ENCODE measurements around the gene APBB1IP. TPM values are rescaled to one million over a fixed set of nuclear protein-coding genes. Genes with fewer than 3 reads are reported as not detected.

Gene APBB1IP
- total RNA-seq, 1 experiment from 2014 or later: not detected

DNA sequence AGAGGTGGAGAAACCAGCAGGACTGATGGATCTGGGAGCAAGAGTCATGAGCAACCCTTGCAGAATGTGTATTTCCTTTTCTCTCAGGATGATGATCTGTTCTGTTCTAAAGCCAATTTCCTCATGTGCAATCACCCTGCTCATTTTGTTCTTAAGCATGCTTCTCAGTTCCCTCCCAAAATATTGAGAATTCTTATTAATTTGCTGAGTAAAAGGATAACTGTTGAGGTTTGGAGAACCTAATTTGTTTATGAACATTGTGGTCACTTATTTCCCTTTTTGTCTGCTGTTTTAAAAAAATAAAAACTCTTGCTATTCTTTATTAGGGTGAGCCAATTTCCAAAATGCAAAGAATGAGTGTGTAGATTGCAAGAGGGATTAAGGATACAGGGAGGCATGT lies 106.8 kb downstream of the APBB1IP start:
- TF ChIP-seq, protein P1, sequence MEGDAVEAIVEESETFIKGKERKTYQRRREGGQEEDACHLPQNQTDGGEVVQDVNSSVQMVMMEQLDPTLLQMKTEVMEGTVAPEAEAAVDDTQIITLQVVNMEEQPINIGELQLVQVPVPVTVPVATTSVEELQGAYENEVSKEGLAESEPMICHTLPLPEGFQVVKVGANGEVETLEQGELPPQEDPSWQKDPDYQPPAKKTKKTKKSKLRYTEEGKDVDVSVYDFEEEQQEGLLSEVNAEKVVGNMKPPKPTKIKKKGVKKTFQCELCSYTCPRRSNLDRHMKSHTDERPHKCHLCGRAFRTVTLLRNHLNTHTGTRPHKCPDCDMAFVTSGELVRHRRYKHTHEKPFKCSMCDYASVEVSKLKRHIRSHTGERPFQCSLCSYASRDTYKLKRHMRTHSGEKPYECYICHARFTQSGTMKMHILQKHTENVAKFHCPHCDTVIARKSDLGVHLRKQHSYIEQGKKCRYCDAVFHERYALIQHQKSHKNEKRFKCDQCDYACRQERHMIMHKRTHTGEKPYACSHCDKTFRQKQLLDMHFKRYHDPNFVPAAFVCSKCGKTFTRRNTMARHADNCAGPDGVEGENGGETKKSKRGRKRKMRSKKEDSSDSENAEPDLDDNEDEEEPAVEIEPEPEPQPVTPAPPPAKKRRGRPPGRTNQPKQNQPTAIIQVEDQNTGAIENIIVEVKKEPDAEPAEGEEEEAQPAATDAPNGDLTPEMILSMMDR (IDR thresholded peaks at IDR 0.05; ENCODE audit: unreplicated experiment): no peak
- H3K9me3 Mint-ChIP-seq (ENCODE audit: unreplicated experiment): peaks cover under 1% of the 10 kb centered on the region
- H3K36me3 Mint-ChIP-seq (ENCODE audit: insufficient read depth, unreplicated experiment): no peaks in the 10 kb centered on the region
- no peak for DNase-seq (ENCODE audit: unreplicated experiment)
- intact Hi-C loops (cut with micrococcal nuclease): no loop called here
- ChIA-PET CTCF (no interaction called here), POLR2A (no interaction called here)
- BruUV-seq (replicated peaks): no TSS peak
- no peak overlapping the region for H3K27ac Mint-ChIP-seq (ENCODE audit: low read depth, unreplicated experiment)
- H3K4me1 Mint-ChIP-seq (ENCODE audit: insufficient read depth, unreplicated experiment): peaks cover 5% of the 10 kb centered on the region
- H3K4me3 Mint-ChIP-seq (ENCODE audit: unreplicated experiment): no peak overlapping the region
- H3K27me3 Mint-ChIP-seq (ENCODE audit: insufficient read depth, unreplicated experiment): peaks cover 38% of the 10 kb centered on the region

DNA sequence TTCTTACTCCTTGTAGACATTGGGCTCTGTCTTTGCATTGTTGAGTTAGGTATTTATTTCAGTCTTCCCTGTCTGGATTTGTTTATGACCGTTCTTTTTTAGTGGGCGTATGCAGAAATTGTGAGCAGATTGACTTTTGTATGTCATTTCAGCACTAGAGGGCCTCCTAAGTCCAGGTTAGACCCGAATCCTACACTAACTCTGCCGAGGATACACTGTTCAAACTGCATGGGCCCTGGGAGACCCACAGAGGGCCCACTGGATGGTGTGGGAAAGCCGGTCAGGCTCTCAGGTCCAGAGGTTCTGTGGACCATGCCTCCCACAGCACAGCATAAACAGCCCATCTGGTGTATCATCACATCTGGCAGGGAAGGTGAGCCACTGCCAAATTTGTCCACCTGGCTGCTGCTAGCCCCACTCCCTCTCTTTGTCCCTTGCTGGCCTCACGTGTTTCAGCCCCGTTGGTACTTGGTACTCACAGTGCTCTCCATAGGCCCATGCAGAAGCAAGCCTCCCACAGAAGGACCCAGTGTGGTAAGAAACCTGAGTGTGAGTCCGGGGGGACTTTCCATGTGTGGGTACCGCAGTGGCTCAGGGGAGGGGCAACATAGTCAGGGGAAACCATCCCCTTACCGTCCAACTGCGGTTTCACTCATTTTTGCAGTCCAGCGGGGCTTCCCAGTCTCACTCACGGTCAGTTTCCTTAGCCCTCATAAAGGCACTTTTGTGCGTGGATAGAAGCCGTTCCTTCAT lies 112.8 kb downstream of the APBB1IP start:
- Mint-ChIP-seq H3K36me3 (ENCODE audit: insufficient read depth, unreplicated experiment) (no peaks in the 10 kb centered on the region), H3K27ac (ENCODE audit: low read depth, unreplicated experiment) (no peak overlapping the region), H3K9me3 (ENCODE audit: unreplicated experiment) (peaks cover 8% of the 10 kb centered on the region), H3K27me3 (ENCODE audit: insufficient read depth, unreplicated experiment) (peaks cover 64% of the 10 kb centered on the region), H3K4me3 (ENCODE audit: unreplicated experiment) (no peak overlapping the region), H3K4me1 (ENCODE audit: insufficient read depth, unreplicated experiment) (peaks cover 9% of the 10 kb centered on the region)
- intact Hi-C loops (cut with micrococcal nuclease): loop anchor here (10.0 kb wide), 1 partner anchor 826 kb away; no protein-coding TSS in a partner anchor
- no TSS peak for BruUV-seq (replicated peaks)
- TF ChIP-seq, protein P1 (IDR thresholded peaks at IDR 0.05; ENCODE audit: unreplicated experiment): peak; percentile 13
- POLR2A ChIA-PET: no interaction called here
- DNase-seq (ENCODE audit: unreplicated experiment): peak; percentile 50
- CTCF ChIA-PET: interaction anchor here (0.7 to 0.8 kb wide), 2 partner anchors 19 to 264 kb away, joined by 3 to 4 read pairs; no protein-coding TSS in a partner anchor

DNA sequence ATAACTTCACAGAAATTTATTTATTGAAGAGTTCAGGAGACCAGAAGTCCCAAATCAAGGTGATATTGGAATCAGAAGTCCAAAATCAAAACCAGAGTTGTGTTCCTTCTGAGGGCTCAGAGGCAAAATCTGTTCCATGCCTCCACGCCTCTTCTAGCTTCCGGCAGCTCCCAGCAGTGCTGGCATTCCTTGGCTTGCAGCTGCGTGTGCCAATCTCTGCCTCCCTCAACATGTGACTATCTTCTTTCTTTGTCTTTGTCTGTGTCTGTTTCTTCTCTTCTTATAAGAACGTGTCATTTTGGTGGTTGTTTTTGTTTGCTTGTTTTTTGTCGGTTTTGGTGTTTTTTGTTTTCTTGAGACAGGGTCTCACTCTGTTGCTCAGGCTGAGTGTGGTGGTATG lies 116.1 kb downstream of the APBB1IP start:
- ChIA-PET CTCF (interaction anchor here (1.0 to 7.3 kb wide), 3 partner anchors 10 to 679 kb away, joined by 3 to 127 read pairs (median 14); no protein-coding TSS in a partner anchor), POLR2A (no interaction called here)
- H3K27me3 Mint-ChIP-seq (ENCODE audit: insufficient read depth, unreplicated experiment): peaks cover 40% of the 10 kb centered on the region
- no peak for DNase-seq (ENCODE audit: unreplicated experiment)
- peaks cover 8% of the 10 kb centered on the region for H3K9me3 Mint-ChIP-seq (ENCODE audit: unreplicated experiment)
- peaks cover 17% of the 10 kb centered on the region for H3K4me1 Mint-ChIP-seq (ENCODE audit: insufficient read depth, unreplicated experiment)
- H3K4me3 Mint-ChIP-seq (ENCODE audit: unreplicated experiment): no peak overlapping the region
- intact Hi-C loops (cut with micrococcal nuclease): loop anchor here (10.0 kb wide), 1 partner anchor 829 kb away; no protein-coding TSS in a partner anchor
- no TSS peak for BruUV-seq (replicated peaks)
- no peak overlapping the region for H3K27ac Mint-ChIP-seq (ENCODE audit: low read depth, unreplicated experiment)
- H3K36me3 Mint-ChIP-seq (ENCODE audit: insufficient read depth, unreplicated experiment): no peaks in the 10 kb centered on the region
- TF ChIP-seq, protein P1 (IDR thresholded peaks at IDR 0.05; ENCODE audit: unreplicated experiment): no peak

DNA sequence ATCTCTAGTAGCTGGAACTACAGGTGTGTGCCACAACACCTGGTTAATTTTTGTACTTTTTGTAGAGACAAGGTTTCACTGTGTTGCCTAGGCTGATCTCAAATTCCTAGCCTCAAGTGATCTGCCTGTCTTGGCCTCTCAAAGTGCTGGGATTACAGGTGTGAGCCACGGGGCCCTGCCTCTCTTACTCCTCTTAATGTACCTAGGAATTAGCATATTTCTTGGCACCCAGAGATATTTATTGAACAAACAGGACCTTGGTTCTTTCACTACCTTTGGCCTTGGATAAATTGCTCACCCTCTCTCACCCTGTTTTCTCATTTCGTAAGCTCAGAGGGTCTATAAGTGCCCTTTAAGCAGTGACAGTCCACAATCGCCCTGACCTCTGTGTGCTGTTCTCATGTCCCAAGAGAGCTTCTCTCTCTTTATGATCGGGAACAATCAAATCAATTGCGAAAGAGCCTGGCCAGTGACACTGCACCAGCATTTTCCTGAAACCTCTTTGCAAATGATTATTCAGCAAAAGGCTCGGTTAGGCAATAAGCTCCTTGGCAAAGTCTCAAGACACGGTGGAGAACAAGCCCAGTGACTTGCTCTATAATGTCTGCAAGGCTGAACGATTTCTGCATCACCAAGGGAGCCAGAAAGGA lies 117.7 kb downstream of the APBB1IP start:
- no peak overlapping the region for H3K27ac Mint-ChIP-seq (ENCODE audit: low read depth, unreplicated experiment)
- H3K27me3 Mint-ChIP-seq (ENCODE audit: insufficient read depth, unreplicated experiment): peaks cover 40% of the 10 kb centered on the region
- no TSS peak for BruUV-seq (replicated peaks)
- POLR2A ChIA-PET: interaction anchor here (0.5 to 1.8 kb wide), 8 partner anchors 16 to 1552 kb away, joined by 3 to 11 read pairs (median 5); no protein-coding TSS in a partner anchor
- TF ChIP-seq, protein P1 (IDR thresholded peaks at IDR 0.05; ENCODE audit: unreplicated experiment): no peak
- H3K9me3 Mint-ChIP-seq (ENCODE audit: unreplicated experiment): no peaks in the 10 kb centered on the region
- intact Hi-C loops (cut with micrococcal nuclease): loop anchor here (1.0 to 10.0 kb wide), 3 partner anchors 69 to 831 kb away; no protein-coding TSS in a partner anchor
- DNase-seq (ENCODE audit: unreplicated experiment): peak; percentile 94
- H3K4me3 Mint-ChIP-seq (ENCODE audit: unreplicated experiment): no peak overlapping the region
- peaks cover 17% of the 10 kb centered on the region for H3K4me1 Mint-ChIP-seq (ENCODE audit: insufficient read depth, unreplicated experiment)
- H3K36me3 Mint-ChIP-seq (ENCODE audit: insufficient read depth, unreplicated experiment): no peaks in the 10 kb centered on the region
- CTCF ChIA-PET: interaction anchor here (0.5 to 7.3 kb wide), 18 partner anchors 16 to 1535 kb away, joined by 3 to 127 read pairs (median 3); no protein-coding TSS in a partner anchor
